ENCODE results near the gene NBAS. TPM values are rescaled to one million over a fixed set of nuclear protein-coding genes. Genes with fewer than 3 reads are reported as not detected.

The NBAS gene
- polyA plus RNA-seq, 1 donor (not counting 4 experiments of a cell fraction or from before 2014, with no cell fraction given), result 27.9 TPM

DNA sequence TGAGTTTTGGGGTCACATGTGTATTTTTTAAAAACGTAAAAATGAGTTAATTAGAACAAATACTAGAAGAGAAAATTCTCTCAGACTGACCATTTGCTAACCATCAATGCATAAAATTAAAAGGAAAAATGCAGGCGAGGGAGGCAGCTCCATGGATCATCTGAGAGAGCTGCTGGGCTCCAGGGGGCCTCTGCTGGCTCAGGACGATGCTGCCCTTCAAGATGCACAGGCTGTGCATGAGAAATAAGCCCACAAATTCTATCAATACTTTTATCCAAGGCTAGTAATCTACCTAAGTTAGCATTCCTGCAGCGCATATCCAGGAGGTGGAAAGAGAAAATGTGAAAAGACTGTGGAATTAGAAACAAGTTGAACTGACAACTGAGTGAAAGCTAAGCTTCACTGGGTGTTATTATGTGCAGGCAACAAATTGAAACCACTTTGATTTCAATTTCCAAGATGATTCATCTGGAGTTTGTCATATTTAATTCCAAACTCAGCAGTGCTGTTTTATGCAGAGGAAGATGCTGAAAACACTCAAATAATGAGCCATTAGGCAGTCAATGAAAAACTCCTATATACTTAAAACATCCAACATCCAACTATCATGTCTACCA is 261.1 kb downstream of the NBAS start:
- H3K9me3 ChIP-seq (ENCODE audit: control insufficient read depth, low read depth, low read length), result no peaks in the 10 kb centered on the region
- FAIRE-seq (no peak), DNase-seq (ENCODE audit: low read depth, low spot score) (no peak)
- no peak for TF ChIP-seq CTCF (optimal IDR thresholded peaks at IDR 0.05 in 1 of 3, IDR thresholded peaks at IDR 0.05 in 1 of 3, conservative IDR thresholded peaks at IDR 0.05 in 1 of 3; ENCODE audit: extremely low read depth in 1 of 3, insufficient read depth in 2 of 3, low read length in 3 of 3)
- no peak for TF ChIP-seq EZH2 (IDR thresholded peaks at IDR 0.05; ENCODE audit: low read length)
- H3K4me1 ChIP-seq (ENCODE audit: control insufficient read depth, extremely low read depth, insufficient read depth, low read length), result no peaks in the 10 kb centered on the region
- no peak overlapping the region for H3K27ac ChIP-seq (ENCODE audit: control insufficient read depth, insufficient read depth, low read length)
- peaks cover 3 to 6% of the 10 kb centered on the region in 2 experiments for H3K36me3 ChIP-seq (ENCODE audit: control insufficient read depth in 2 of 2, extremely low read depth in 1 of 2, insufficient read depth in 2 of 2, low read length in 2 of 2)
- no peak overlapping the region for H3K4me3 ChIP-seq (ENCODE audit: control insufficient read depth in 2 of 3, extremely low read depth in 1 of 3, insufficient read depth in 2 of 3, low read depth in 1 of 3, low read length in 3 of 3)
- no peak overlapping the region for H2AFZ ChIP-seq (ENCODE audit: control insufficient read depth, low read length)
- H3K79me2 ChIP-seq (ENCODE audit: control insufficient read depth, insufficient read depth, low read length), result no peaks in the 10 kb centered on the region
- H3K27me3 ChIP-seq (ENCODE audit: control insufficient read depth, extremely low read depth, insufficient read depth, low read length), result no peaks in the 10 kb centered on the region
- no peaks in the 10 kb centered on the region for H4K20me1 ChIP-seq (ENCODE audit: control insufficient read depth, extremely low read depth, insufficient read depth, low read length)
- no peaks in the 10 kb centered on the region for H3K9me1 ChIP-seq (ENCODE audit: control insufficient read depth, extremely low read depth, insufficient read depth, low read length)
- H3K9ac ChIP-seq (ENCODE audit: control insufficient read depth, extremely low read depth, insufficient read depth, low read length), result no peak overlapping the region
- dilution Hi-C loops (cut with MboI; ENCODE audit: extremely low pct_ligation_motif_present, low sequenced_read_pairs), result no loop called here
- no peak overlapping the region for H3K4me2 ChIP-seq (ENCODE audit: control insufficient read depth, extremely low read depth, insufficient read depth, low read depth, low read length)

- Histone ChIP-seq H4K20me1 (ENCODE audit: control insufficient read depth, extremely low read depth, insufficient read depth, low read length) (no peaks in the 10 kb centered on the region), H3K4me2 (ENCODE audit: control insufficient read depth, extremely low read depth, insufficient read depth, low read depth, low read length) (no peak overlapping the region), H3K9me3 (ENCODE audit: control insufficient read depth, low read depth, low read length) (no peaks in the 10 kb centered on the region), H3K9ac (ENCODE audit: control insufficient read depth, extremely low read depth, insufficient read depth, low read length) (no peak overlapping the region), H3K4me3 (ENCODE audit: control insufficient read depth in 2 of 3, extremely low read depth in 1 of 3, insufficient read depth in 2 of 3, low read depth in 1 of 3, low read length in 3 of 3) (no peak overlapping the region), H3K4me1 (ENCODE audit: control insufficient read depth, extremely low read depth, insufficient read depth, low read length) (no peaks in the 10 kb centered on the region), H2AFZ (ENCODE audit: control insufficient read depth, low read length) (no peak overlapping the region), H3K9me1 (ENCODE audit: control insufficient read depth, extremely low read depth, insufficient read depth, low read length) (no peaks in the 10 kb centered on the region), H3K79me2 (ENCODE audit: control insufficient read depth, insufficient read depth, low read length) (no peaks in the 10 kb centered on the region), H3K27ac (ENCODE audit: control insufficient read depth, insufficient read depth, low read length) (no peak overlapping the region), H3K27me3 (ENCODE audit: control insufficient read depth, extremely low read depth, insufficient read depth, low read length) (no peaks in the 10 kb centered on the region), H3K36me3 (ENCODE audit: control insufficient read depth in 2 of 2, extremely low read depth in 1 of 2, insufficient read depth in 2 of 2, low read length in 2 of 2) (peaks cover 3 to 6% of the 10 kb centered on the region in 2 experiments)
- dilution Hi-C loops (cut with MboI; ENCODE audit: extremely low pct_ligation_motif_present, low sequenced_read_pairs), result no loop called here
- no peak for DNase-seq (ENCODE audit: low read depth, low spot score)
- TF ChIP-seq EZH2 (IDR thresholded peaks at IDR 0.05; ENCODE audit: low read length) (no peak), CTCF (optimal IDR thresholded peaks at IDR 0.05 in 1 of 3, IDR thresholded peaks at IDR 0.05 in 1 of 3, conservative IDR thresholded peaks at IDR 0.05 in 1 of 3; ENCODE audit: extremely low read depth in 1 of 3, insufficient read depth in 2 of 3, low read length in 3 of 3) (no peak)
- FAIRE-seq, result no peak
Measured at GRCh38 chr2:15298770-15299169, 262.4 kb downstream of the NBAS start.

Data from keratinocyte (primary cell).